Skin epidermis (tissue), 12 donors: ENCODE results near the gene FLRT2.

Experiments used
- H3K27ac ChIP-seq, 21 experiments: fragments of 200-600 bp; sonication (generic) in 11 of 21; one replicate each; pipeline ENCODE4 v1.5.0; 2020; ENCODE audit warnings: mild to moderate bottlenecking in 3 of 21, inconsistent platforms in 2 of 21, moderate library complexity in 2 of 21
- H3K4me3 ChIP-seq, 7 experiments: fragments of 200-600 bp; sonication (generic) in 2 of 7; one replicate each; pipeline ENCODE4 v1.5.0; 2020; ENCODE audit warnings: inconsistent platforms in 2 of 7, mild to moderate bottlenecking in 2 of 7, moderate library complexity in 1 of 7

Gene FLRT2

DNA sequence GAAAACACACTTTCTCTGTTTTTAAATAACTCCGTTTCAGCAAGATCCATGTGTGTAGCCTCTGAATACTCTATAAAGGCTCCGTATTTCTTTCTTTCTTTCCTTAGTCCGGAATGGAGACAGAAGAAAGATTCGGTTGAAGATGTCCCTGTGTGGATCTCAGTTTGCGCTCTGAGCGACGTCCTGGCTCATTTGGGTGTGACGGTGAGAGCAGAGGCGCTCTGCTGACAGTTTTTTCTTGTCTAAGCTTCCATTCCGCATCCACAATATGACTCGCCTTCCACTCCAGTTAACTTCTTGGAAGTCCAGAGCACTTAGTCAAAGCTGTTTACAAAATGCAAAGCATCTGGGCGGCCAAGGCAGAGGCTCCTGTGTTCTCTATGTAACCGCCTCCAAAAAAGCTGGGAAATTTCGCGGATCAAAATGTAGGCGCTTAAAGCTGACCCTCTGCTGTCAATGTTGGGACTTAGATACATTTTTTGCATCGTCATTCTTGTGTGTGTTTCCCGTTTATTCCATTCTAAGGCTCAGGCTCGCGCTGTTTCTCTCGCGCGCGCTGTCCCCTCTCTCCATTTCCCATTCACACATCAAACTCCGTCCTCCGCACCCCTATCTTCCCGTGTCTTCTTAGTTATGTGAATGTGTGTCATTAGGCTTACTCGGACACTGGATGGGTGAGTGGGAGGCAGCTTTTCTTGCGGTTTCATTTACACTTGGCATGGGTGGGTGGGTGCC is 880 bp upstream of the FLRT2 start:
- Histone ChIP-seq H3K4me3 (peak overlapping the region; percentile 58 to 72 (median 64)), H3K27ac (peak overlapping the region in 19 of 21 experiments; percentile 49 to 90 (median 80))

DNA sequence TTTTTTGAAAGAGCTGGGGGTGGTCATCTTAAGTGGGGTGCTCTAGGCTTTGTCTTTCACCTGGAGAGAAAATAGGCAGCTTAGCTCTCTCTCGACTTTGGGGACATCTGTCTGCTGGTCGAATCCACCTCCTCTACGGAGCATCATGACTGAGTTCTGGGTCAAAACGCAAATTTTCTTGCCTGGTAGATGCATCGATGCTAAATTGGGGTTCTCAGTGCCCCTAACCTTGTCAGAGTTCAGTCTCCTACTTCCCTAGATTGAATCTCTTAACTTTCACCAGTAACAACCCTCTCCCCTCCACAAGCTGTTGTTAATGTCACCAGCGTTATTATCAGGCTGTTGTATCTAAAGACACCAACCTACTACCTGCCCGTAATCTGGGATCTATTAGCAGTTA is 682 bp downstream of the FLRT2 start:
- peak overlapping the region in 19 of 21 experiments; percentile 48 to 90 (median 80) for H3K27ac ChIP-seq
- H3K4me3 ChIP-seq = peak overlapping the region; percentile 58 to 72 (median 64)

DNA sequence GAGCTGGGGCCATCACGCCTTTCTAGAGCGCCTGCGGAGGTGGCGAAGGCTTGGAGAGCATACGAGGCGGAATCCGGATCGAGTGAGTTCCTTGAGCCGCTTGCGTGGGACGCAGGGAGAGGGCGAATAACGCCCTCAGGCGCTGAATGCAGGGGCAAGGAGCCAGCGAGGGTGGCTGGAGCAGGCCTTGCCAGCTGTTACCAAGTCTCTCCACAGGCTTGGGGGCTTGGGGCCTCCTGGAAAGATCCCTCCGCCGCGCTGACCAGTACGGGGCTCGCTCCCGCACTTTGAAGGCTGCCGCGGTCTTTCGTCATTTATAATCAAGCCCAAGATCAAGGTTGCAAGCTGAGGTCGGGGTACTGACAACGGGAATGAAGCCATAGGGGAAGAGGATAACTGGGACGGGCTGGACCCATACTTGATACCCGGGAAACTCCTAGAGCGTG is 1.2 kb downstream of the FLRT2 start:
- H3K4me3 ChIP-seq = peak overlapping the region; percentile 58 to 72 (median 64)
- H3K27ac ChIP-seq = peak overlapping the region in 20 of 21 experiments; percentile 45 to 90 (median 80)

DNA sequence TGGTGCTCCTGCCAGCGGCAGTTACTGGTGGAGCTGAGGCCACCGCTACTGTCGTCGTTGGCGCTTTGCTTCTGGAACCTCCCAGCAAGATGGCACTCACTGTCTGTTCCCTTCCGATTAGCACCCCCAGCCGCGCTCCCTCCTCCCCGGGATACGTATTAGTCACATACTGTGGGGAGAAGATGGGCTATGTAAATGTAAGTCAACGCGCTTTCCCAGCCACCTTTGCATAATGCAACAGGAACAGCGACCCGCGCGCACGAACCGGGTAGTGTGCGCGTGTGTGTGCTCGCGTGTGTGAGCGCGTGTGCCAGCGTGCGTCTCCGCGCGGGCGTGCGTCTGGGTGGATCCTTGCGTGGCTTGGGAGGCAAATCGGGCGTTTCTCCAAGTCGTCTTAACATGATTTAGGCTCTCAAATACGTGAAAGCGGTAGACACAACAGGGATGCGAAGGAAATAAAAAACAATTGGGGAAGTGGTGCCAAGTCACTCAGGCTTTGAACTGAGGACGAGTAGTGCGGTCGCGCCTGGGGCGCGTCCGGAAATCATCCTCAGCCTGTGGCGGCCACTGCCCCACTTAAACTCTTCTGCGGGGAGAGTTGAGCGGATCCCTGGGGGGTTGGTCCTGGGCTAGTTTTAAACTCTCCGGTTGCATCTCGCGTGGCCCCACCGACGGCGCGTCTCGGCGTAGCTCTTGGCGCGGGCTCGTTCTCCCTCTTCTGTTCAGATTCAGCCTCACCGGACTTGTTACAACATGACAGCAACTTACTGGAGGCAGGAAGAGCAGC is 1.8 kb downstream of the FLRT2 start:
- peak overlapping the region; percentile 58 to 72 (median 64) for H3K4me3 ChIP-seq
- H3K27ac ChIP-seq = peak overlapping the region in 20 of 21 experiments; percentile 45 to 90 (median 80)

DNA sequence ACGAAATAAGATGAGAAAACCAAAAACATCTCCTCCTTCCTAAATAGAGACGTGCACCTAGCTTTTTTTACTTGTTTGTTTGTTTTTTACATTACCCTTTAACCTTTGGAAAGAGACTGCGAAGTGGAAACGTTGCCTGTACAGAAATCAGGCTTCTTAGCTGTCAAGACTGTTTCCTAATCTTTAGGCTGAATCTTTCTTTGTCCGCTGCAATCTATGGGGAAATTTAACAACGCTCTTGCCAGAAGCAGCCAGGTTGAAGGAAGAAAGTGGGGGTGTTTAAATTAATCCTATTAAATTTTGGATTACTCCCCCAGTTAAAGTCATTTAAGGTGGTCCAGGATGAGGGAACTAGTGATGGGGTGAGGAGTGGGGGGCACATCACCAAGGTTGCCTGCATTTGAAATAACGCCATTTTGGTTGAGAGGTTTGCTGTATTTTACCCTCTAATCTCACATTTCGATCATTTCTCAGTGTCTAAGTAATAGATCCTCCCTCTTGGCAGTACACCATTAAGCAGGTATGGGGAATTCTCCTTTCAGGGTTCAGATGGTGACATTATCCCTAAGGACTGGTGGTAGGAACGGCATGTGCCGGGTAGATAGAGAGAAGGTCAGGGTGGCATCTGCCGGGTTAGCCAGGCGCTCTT is 2.6 kb downstream of the FLRT2 start:
- H3K4me3 ChIP-seq = peak overlapping the region; percentile 58 to 72 (median 64)
- peak overlapping the region in 20 of 21 experiments; percentile 45 to 90 (median 80) for H3K27ac ChIP-seq

DNA sequence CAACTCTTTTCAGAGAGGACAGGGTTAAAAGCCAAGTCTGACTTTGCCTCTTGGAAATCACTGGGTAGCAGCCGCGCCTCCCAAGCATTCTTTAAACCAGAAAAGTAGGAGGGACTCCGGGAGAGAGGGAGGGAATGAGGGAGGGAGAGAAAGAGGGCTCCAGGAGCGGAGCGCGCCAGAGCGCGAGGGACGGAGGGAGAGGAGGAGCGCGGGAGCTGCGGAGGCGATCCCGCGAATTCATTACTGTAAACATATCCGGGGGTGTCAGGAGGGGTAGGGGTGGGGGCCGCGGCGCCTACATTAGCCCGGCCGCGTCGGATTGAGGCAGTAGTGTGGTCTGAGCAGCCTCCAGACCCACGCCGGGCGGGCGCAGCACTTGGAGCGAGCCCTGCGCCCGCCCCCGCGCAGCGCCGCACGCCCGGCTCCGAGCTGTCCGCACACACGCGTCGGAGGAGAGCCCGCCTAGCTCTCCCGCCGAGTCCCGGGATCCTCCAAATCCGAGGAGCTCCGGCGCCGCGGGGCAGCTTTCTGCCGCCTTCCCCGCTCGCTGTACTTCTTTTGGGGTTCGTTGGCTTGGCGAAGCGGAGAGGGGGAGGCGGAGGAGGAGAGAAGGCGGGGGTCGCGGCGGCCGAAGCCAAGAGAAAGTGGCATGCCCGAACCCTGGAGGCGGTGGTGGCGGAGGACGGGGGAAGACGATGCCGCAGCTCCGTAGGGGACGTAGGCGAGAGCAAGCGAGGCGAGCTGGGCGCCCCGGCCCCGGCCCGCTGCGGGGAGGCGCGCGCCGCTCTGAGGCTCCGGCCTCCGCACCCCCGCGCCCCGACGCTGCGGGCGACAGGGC is 3.3 kb downstream of the FLRT2 start:
- peak overlapping the region in 20 of 21 experiments; percentile 54 to 90 (median 81) for H3K27ac ChIP-seq

DNA sequence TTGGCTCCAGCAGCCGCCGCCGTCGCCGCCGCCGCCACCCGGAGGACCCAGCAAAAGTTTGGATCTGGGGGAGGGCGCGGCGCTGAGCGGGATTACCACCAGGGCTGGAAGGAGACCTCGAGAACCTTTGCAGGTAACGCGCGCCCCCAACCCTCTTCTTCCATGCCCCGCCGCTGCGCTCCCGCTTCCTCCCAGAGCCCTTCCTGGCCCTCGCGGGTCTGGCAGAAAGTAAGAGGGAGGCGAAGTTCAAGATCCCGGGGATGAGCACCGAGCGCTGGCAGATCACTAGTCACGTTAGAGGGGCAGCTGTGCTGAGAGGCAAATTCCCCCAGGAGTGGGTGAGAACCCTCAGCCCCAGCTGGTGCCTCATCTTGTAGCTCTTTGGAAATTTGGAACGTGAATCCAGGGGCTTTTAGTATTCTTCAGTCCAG is 3.9 kb downstream of the FLRT2 start:
- Histone ChIP-seq H3K4me3 (peak overlapping the region; percentile 58 to 72 (median 64)), H3K27ac (peak overlapping the region in 20 of 21 experiments; percentile 54 to 90 (median 81))

More for the DNA sequence above, 3.3 kb downstream of the FLRT2 start:
- H3K4me3 ChIP-seq = peak overlapping the region; percentile 58 to 72 (median 64)

DNA sequence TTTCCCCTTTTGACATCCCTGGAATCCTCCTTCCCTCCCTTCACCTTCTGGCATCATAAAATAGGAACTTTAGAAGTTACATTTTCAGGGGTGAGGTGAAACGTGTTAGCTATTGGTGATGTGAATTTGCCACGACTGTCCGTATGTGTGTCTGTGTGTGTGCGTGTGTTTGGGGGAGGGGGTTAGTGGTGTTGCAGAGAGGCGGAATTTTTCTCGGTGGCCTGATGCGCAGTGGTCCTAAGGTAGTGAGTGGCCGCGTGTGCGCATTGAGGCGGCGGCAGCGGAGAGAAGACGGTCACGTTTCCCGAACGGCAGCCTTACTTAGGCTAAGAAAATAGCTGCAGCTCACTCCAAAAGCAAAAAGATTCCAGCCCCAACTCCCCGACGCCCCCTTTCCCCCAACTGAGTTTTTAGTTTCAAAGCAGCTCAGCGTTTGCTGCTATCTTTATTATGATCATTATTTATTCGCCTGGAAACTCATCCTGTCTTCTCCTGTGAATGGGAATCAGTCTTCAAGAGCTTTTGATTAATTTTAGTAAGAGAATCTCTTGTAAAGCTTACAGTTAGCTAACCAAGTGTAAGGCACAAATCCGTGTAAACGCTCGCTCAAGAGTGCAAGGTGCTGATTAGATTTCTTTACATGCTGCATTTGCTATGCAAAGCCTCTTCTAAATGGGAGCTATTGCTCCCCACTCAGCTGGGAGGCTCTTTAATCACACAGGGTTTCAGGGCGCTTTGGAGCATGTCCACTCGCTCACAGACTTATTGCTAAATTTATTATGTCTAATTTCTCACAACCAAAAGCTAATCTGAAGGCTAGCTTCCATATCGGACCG is 4.7 kb downstream of the FLRT2 start:
- Histone ChIP-seq H3K27ac (peak overlapping the region in 14 of 21 experiments; percentile 77 to 90 (median 86)), H3K4me3 (peak overlapping the region; percentile 58 to 72 (median 64))

DNA sequence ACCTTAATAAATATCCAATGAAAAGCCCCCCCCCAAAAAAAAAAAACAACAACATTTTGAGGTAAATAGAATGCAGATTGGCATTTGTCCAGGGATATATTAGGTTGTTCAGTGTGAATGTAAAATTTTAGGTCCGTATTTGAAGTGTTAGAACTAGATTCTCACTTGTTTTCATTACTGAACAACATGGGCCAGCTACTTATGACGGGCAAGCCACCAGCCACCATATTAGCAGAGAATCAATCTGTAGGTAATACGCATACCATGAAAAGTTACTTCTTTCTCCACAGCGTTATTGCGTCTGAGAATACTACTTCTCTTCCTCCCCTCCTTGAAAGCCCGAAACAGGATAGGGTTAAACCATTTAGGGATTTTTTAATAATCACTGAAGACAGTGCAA is 5.4 kb downstream of the FLRT2 start:
- no peak overlapping the region for H3K27ac ChIP-seq
- peak overlapping the region in 6 of 7 experiments; percentile 58 to 72 (median 64) for H3K4me3 ChIP-seq

DNA sequence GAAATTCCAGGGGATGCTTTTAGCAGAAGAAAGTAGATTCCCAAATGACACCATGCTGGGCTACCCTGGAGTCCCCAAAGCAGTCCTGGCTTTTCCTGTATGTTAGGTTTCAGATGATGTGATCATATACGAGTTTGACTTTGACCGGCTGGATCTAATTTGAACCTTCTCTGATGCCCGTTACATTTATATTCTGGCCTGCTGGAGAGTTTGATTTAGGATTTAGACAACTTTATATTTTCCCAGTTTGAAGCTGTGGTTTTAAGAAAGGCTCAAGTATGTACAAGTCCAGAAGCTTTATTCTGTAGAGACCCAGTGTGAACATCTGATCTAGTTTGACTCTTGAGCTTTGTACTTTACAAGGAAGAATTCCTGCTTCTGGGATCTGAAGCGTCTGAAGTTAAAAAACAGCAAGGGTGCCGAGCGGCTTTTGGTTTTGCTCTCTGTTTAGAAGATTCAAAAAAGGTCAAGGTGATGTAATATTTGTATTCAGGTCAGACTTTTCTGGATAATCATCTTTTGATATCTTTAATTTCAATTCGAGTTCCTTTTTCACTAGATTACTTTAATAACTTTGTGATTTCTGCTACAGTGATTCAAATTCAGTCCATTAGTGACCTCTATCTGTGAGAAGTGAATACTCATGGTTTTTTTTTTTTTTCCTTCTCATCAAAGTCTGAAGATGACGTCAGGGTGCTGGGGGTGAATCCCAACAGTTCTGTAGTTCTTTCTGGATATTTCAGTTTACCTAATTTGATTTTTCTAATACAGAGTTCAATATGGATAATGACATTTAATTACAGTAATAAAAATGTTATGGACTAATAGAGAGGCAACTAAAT is 6.3 kb downstream of the FLRT2 start:
- H3K4me3 ChIP-seq = peak overlapping the region in 4 of 7 experiments; percentile 1 to 64 (median 40)

DNA sequence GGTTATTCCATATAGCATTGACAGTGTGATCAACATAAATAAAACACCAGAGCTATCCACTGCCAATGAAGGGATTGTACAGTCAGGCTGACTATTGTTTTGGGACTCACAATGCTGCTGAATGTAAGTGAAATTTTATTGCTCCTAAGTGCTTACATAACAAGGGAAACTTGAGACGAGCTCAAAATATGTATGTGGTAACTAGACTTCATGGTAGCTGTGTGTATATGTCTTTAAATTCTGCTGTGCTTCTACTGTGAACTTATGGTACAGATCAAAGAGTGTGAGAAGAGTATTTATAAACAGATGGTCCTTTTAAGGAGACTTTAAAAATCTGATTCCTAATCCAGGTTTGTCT is 6.9 kb downstream of the FLRT2 start:
- H3K4me3 ChIP-seq = peak overlapping the region in 1 of 7 experiments; percentile 64
- peak overlapping the region in 2 of 21 experiments; percentile 12 to 36 for H3K27ac ChIP-seq

More for the DNA sequence above, 6.3 kb downstream of the FLRT2 start:
- peak overlapping the region in 7 of 21 experiments; percentile 12 to 58 (median 36) for H3K27ac ChIP-seq

DNA sequence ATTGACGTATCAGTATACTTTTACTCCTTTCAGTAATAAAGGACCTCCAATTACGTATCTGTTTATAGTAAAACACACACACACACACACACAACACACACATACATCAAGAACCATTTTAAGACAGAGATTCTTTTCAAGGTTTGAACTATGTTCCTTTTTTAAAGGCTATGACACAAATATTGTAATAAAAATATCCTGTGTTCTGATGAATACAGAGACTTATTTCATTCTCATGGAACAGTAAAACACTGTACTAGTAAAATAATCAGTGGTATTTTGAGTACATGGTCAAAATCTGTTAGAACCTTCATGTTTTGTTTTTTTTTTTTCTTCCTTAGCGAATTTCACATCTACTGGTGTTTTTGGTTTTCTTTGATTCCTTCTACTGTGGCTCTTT is 7.6 kb downstream of the FLRT2 start:
- Histone ChIP-seq H3K27ac (no peak overlapping the region), H3K4me3 (no peak overlapping the region)

DNA sequence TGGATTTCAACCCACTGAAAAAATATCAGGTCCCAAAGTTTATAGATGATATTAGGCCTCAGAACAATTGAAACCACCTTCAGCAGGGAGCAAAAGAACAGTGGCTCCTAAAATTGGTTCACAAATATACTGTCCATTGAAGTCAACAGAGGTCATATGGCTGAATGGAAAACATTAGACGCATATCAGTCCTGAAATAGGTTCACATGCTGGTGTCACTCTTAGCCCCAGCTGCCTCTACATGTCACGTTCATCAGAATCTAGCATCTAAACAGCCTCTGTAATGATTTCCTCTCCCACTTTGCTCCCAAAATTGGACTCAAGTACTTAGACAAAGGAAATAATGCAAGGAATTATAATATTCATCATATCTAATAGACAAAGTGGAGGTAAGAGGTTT is 8.7 kb downstream of the FLRT2 start:
- Histone ChIP-seq H3K27ac (no peak overlapping the region), H3K4me3 (no peak overlapping the region)

DNA sequence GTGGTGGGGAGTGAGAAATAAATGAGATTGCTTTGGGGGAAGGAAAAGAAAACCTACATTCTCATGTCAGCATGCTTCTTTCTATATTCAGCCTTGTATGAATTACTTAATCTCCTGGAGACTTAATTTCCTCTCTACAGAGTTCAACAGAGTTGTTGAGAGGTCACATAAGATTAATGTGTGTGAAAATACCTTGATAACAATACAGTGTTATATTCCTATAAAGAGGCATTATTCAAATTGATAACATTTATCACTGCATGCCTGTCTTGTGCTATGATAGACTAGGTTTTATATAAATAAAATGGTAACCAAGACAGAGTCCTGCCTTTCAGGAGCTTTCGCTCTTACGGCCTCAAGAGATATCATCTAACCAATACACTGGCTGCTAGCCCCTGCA is 9.6 kb downstream of the FLRT2 start:
- Histone ChIP-seq H3K4me3 (no peak overlapping the region), H3K27ac (no peak overlapping the region)

DNA sequence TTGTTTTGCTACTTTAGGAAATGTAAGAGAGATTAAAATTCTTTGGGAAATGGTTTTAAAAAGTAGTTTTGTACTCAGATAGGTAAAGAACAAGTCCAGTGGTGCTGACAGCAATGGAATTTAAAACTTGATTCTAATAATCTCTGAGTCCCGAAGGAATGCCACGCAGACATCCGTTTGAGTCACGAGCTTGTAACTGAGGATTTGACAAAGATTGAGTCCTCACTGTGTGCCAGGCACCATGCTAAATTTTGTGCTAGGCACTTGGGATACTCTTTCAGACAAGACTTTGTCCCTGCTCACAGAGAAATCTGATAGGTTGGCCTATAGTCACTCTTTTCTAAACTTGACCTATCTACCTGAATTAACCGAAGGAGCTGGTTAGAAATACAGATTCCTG is 12.7 kb downstream of the FLRT2 start:
- Histone ChIP-seq H3K4me3 (no peak overlapping the region), H3K27ac (no peak overlapping the region)

DNA sequence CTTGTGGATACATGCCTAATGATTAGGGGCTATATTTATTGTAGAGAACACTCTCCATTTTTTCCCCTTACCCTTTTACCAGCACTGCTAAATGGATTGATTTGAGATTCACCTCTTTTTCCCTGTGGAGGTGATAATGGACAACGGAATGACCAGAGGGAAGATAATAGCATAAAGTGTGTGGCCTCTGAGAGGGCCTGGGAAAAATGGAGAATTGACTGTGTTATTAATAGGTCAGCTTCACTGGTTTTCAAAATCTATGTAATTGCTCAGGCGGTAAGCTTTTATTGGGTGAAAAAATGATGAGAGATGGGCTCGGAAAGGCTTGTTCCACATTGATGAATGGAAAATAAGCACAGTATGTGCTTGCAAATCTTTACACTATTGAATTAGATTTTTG is 15.8 kb downstream of the FLRT2 start:
- no peak overlapping the region for H3K27ac ChIP-seq
- H3K4me3 ChIP-seq = no peak overlapping the region

DNA sequence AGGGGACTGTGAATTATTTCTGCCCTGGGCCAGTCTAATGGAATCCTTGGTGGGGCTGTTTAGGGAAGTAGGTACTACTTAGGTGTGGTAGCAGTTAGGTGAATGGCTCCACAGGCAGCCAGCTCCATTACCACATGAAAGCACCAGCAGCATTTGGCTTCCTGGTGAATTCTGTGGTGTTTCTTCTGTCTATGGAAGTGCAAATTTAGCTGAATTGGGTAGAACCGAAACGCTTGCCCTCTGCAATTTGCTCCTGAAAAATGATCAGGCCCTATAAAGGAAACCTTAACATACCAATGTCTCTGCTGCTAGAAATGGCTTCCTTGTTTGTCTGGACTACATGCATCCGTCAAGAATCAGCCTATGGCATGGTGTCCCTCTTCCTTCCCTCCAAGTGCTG is 16.4 kb downstream of the FLRT2 start:
- no peak overlapping the region for H3K4me3 ChIP-seq

More for the DNA sequence above, 16.4 kb downstream of the FLRT2 start:
- H3K27ac ChIP-seq = no peak overlapping the region
